Measurements from ENCODE around the gene TYW5. TPM values are rescaled to one million over a fixed set of nuclear protein-coding genes. Genes with fewer than 3 reads are reported as not detected.
"Not testable (repeated sequence)": the region's sequence is repeated elsewhere in the genome, so short reads cannot be mapped to it uniquely, and the experiment has no call there.

The TYW5 gene
- polyA plus RNA-seq, 1 donor, result 20.4 TPM

DNA sequence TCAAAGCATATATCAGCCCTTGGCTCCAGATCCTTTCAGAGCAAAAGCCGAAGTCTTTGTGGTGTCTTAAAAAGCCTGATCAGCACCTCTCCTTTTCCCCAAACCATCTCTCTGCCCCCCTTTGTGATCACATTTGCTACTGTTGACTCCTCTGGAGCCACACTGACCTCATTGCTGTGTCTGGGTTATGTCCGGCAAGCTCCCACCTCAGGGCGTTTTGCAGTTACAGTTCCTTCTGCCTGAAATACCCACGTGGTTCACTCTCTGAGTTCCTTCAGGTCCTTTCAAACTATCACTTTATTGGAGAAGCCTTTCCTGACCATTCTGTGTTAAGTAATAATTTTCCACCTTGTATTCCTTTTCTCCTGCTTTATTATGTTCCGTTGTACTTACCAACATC lies 32.4 kb downstream of the TYW5 start:
- no peak for DNase-seq

DNA sequence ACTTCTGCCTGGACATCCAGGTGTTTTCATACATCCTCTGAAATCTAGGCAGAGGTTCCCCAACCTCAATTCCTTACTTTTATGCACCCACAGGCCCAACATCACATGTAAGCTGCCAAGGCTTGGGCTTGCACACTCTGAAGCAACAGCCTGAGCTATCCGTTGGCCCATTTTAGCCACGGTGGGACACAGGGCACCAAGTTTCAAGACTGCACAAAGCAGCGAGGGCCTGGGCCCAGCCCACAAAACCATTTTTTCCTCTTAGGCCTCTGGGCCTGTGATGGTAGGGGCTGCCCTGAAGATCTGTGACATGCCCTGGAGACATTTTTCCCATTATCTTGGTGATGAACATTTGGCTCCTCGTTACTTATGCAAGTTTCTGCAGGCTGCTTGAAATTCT lies 38.3 kb downstream of the TYW5 start:
- no peak for DNase-seq

DNA sequence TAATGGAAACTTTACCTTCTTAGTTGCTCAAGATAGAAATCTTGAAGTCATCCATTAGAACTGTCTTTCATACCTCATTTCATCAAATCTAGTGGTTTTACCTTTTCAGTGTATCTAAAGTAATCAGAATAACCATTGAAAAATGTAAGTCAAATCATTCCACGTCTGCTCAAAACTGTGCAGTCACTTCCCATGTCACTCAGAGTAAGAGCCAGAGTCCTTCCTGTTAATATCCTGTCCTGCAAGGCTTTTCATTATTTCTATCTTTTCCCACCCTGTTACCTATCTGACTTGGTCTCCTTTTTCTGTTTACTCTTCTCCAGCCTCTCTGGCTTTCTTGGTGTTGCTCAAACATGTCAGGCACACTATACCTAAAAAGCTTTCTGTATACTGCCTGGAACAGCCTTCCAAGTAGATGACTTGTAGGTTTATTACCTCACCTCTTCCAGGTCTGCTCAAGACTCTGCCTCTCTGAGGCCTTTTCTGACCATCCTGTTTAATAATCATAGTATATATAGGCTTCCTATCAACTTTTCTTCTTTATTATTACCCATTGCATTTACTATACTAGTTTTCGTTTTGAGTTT lies 40.8 kb downstream of the TYW5 start:
- no peak for DNase-seq

DNA sequence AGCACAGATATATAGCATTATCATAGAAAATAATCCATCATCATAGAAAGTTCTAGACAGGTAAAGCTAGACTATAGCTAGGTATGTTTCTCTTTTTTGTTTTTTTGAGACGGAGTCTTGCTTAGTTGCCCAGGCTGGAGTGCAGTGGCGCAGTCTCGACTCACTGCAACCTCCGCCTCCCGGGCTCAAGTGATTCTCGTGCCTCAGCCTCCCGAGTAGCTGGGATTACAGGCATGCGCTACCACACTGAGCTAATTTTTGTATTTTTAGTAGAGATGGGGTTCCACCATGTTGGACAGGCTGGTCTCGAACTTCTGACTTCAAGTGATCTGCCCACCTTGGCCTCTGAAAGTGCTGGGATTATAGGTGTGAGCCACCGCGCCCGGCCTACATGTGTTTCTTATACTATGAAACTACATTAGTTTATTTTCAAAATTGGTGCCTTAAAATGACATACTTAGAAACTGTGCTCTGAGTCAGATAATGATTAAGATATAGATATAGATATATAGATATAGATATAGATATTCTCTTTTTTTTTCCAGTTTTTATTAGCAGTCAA lies 42.7 kb downstream of the TYW5 start:
- DNase-seq, result not testable (repeated sequence)

DNA sequence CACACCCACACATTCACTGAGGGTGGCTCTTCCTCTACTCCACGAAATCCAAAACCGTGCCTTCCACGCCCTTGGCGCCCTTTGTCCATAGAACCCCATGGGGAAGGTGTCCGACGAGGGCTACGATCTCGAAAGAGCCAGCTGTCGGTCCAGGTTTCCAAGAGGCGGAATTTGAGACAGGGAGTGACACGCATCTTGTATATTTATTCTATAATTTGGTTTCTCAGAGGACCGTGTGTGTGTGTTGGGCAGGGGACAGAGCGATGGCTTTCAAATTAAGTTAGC lies 43.5 kb downstream of the TYW5 start:
- DNase-seq, result no peak

DNA sequence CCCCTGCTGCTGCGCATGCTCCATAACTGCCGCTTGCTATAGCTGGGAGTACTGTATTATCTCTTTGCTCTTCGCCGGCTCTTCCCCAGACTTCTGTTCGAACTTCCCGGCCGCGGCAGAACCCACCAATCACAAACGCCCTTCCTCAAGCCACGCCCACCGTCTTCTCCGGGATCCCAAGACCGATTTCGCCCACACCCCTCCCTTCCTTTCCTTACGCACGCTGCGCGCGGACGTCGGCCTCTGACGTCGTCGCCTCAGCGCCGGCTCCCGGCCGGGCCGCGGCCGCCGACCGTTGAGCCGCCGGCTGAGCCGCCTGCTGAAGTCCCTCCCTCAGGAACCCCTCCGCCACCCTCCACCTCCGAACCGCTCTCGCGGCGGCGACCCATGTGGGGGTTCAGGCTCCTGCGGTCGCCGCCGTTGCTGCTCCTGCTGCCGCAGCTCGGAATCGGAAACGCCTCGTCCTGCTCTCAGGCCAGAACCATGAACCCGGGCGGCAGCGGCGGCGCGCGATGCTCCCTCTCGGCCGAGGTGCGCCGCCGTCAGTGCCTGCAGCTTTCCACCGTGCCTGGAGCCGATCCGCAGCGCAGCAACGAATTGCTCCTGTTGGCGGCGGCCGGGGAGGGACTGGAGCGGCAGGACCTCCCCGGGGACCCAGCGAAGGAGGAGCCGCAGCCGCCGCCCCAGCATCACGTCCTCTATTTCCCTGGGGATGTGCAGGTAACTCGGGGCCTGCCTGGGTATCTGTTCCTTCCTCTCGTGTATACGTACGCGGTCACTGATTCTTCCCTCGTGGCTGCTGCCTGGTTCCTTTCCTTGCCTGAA lies 44.0 kb downstream of the TYW5 start, which contains the start of gene C2orf69:
Gene C2orf69, plus strand, starts transcription at position 242 of the 825 bp plus-strand sequence. Its CDS starts 146 bp downstream, at position 388.
- DNase-seq, result peak; percentile 95

DNA sequence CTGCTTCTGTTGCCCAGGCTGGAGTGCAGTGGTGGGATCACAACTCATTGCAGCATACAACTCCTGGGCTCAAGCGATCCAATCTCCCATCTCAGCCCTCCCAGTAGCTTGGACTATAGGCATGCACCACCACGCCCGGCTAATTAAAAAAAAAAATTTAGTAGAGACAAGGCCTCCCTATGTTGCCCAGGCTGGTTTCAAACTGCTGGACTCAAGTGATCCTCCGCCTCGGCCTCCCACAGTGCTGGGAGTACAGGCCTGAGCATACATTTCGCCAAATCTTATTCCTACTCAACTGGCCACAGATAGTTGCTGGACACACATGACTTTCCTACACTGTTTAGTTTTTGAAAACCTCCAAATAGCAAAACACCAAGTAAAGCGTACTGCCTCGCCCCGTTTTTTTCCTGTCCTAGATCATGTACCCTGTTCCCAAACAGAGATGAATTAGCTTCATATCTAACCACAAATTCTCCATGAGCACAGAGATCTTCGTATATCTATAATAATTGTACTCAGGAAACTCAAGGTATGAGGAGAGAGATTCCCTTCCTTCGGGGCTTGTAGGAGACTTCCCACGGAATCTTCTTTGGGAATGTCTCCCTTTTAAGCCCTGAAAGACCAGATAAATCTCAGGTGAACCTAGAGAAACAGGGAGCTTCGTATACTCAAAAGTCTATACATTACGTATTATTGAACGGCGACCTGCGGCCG lies 44.8 kb downstream of the TYW5 start:
- DNase-seq, result no peak

DNA sequence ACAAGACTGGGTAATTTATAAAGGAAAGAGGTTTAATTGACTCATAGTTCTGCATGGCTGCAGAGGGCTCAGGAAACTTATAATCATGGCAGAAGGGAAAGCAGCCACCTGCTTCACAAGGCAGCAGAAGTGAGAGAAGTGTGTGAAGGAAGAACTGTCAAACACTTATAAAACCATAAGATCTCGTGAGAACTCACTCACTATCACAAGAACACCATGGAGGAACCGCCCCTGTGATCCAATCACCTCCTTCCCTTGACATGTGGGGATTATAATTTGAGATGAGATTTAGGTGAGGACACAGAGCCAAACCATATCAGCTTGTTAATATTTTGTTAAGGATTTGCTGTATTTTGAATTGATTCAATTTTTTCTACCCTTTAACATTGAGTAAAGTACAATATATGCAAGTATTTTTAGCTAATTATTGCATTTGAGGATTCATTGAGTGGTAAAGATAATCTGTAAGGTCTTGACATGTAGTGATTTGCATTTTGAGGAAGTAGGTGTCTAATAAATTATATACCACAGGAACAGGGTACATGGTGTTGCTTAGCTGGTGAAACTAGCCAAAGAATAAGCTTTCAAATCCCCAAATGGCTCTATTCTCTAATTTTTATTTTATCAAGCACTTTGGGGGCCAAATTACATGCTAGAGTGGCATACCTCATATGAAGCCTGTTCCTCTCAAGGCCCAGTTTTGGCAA lies 48.1 kb downstream of the TYW5 start:
- no peak for DNase-seq

DNA sequence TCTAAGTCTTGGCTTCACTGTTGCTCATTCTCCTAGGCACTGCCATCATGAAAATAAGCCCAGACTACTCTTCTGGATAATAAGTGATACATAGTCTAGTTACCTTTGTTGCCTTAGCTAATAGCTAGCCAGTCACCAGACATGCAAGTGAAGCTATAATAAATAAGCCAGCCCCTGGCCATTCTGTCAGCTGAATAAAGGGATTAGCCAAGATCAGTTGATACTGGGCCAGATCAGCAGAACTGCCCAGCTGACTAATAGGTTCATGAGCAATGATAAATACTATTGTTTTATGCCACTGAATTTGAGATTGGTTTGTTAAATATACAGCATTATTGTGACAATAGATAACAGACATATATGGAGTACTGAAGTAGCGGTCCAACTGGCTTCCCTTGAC lies 52.2 kb downstream of the TYW5 start:
- no peak for DNase-seq

DNA sequence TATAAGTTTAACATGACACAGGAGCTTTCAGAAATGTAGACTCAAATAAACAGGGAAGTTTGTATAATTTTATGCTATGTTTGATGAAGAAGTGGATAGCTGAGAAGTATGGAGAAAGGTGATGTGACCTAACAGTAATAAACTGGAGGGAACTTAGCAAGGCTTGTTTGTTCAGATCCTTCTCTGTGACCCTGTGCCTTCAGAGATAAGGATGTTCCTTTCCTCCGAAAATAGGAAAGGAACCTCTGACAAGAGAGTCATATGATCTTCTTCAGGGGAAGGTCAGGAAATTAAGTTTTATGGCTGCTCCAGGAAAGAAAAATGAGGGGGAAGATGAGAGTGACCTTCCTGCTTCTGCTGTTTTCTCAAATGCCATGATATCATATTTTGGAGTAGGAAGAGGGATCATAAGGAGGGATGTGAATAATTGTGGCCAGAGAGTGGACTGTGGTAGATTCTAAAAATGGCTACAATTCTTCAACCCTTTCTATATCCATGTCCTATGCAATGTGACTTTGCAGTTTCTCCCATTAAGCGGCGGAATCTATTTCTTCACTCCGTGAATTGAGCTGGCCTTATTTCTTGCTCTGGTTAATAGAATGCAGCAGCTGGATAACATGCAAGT lies 52.7 kb downstream of the TYW5 start:
- no peak for DNase-seq

DNA sequence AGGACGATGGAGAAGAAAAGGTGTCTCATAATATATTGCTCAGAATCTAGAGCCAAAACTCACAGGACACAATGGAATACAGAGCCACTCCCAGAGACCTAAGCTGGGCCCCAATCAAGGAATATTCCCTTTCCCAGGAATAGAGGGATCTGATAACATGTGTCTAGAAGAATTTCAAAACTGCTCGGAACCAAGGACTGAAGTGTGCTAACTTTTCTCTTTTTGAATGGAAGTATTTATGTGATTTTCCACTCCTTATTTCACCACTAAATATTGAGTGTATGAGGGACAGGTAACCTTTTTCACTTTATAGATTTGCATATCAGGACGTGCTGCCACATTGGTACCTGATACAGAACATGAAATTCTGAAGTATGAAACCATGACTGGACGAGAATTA lies 53.3 kb downstream of the TYW5 start:
- DNase-seq, result no peak

DNA sequence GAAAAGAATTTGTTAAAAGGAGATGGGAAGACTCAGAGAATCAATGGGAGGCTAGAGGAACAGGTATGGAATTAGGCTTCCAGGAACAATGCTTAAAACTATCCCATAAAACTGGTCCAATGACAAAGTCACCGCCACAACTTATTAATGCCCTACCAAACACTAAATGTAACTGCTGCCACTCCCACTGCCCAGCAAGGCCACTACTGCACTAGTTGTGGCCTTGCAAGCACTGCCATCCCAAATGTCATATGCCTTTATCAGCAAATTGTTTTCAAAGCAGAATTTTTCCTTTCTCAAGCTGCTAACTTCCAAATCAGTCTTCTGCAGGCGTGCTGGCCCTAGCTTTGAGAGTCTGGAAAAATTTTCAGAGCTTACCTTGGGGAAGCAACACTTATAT lies 58.7 kb downstream of the TYW5 start:
- no peak for DNase-seq

DNA sequence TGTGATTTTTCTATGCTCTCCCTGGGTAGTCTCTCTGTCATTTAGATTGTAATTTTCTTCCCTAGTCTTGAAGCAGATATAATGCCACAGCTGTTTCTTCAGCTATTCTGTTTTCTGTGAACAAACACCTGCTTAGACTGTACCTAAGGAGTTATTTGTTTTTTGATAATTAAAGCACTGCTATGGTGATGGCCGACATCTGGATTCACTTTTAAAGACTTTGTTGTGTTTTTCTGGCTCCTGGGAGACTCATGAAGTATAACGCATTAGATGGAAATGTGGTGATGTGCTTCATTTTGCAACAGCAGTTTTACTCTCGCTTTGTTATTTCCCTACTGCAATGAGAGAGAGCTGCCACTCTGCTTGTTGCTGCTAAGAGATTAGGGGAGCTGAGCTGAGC lies 59.9 kb downstream of the TYW5 start:
- no peak for DNase-seq

DNA sequence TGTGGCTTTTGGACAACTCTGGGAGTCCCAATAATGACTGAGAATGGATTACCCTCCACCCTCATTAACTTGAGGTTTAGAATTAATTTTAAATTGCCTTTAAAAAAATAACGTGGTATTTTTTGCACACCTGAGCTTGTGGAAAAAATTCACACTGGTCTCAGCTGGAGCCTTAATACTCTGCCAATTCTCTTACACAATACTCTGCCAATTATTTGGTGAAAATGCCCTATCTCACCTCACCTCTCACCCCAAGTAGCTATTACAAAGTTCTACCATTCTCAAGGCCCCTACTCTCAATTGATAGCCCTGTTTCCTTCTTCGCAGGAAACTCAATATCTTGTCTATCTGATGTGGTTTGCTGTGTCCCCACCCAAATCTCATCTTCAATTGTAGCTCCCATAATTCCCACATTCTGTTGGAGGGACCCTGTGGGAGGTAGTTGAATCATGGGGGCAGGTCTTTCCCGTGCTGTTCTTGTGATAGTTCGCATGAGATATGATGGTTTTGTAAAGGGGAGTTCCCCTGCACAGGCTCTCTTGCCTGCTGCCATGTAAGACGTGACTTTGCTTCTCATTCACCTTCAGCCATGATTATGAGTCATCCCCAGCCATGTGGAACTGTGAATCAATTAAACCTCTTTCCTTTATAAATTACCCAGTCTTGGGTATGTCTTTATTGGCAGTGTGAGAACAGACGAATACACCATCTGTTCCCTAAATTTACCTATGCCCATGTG lies 71.6 kb downstream of the TYW5 start:
- no peak for DNase-seq

DNA sequence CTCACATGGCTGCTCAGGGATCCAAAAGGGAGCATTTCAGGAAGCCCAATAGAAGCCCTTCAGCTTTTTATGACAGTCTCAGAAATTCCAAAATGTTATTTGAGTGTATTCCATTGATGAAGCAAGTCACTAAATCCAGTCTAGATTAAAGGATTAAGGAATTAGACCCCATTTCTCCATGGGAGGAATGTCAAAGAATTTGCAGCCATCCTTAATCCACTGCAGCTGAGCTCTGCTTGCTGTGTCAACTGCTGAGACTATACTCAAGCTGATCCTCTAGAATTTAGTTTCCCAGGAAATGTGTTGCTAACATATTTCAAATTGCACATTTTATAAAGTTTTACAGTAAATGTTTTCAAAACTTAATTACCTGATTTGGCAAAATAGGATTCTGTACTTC lies 72.6 kb downstream of the TYW5 start:
- DNase-seq, result no peak

Other genes with a start within 250 kb of the TYW5 start
- gene FTCDNL1, start 104.3 kb downstream of the TYW5 start, polyA plus RNA-seq (ENCODE audit: insufficient read length), result 1.2 TPM
- 14.7 TPM for gene C2orf69, start 44.2 kb downstream of the TYW5 start, polyA plus RNA-seq (ENCODE audit: insufficient read length)
- gene MAIP1, start 91 bp upstream of the TYW5 start, polyA plus RNA-seq (ENCODE audit: insufficient read length), result 33.5 TPM

All from left kidney (tissue), 2 donors.